ENCODE results near the gene DDR2. TPM values are rescaled to one million over a fixed set of nuclear protein-coding genes. Genes with fewer than 3 reads are reported as not detected.
A peak's percentile ranks its signal among the peaks of the same experiment; 100 is the strongest.

The DDR2 gene
- total RNA-seq, 4 donors from 2014 or later = 40.9 to 88.8 (median 56.6) TPM

DNA sequence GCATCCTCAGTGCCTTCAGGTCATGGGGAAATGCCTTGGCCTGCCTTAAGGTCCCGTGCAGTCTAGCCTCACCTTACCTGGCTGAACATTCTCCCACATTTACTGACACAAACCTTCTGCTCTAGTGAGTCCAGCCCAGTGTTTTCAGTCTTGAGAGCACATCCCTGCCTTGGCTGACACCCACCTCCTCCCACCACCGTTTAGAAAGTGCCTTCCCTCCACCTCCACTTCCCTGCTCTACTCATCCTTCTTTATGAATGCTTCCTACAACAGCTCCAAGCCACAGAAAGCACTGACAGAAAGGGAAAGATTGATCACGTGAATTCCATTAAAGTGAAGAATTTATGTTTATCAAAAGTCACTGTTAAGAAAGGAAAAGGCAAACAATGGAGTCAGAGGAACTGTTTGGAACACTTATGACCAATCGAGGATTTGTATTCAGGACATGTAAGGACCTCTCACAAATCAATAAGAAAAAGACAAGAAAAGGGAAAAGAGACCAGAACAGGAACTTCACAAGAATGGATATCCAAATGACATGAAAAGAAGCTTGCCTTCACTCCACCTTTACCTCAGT is 59.8 kb downstream of the DDR2 start:
- no peak for TF ChIP-seq POLR2A (IDR thresholded peaks at IDR 0.05)
- Histone ChIP-seq H3K27ac (peak overlapping the region in 2 of 3 donors; percentile 38 to 65), H3K9me3 (no peaks in the 10 kb centered on the region), H3K4me3 (replicated peaks in 1 of 3) (no peak overlapping the region), H3K4me1 (peaks cover 5 to 37% of the 10 kb centered on the region in 2 donors), H3K36me3 (no peaks in the 10 kb centered on the region), H3K27me3 (no peaks in the 10 kb centered on the region)
- no peak for DNase-seq
- intact Hi-C loops (cut with DNase I) = no loop called here
- 65 to 77% methylated on average over 4 of the region's 4 CpGs for WGBS, 2 donors

DNA sequence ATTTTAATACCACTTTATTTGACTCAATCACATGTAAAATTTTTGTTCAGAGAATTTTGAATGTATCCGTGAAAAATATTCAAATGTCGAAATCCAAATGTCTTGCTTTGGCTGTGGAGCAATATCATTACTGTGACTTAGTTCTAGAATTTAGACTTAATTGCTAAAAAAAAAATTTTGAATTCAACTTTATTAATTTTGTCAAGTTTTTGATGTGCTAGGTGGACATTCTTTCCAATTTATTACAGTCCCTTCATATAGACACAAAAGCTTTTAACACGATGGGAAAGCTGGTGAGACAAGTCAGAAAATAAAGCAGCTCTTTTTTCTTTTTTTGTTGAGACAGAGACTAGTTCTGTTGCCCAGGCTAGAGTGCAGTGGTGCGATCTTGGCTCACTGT is 62.6 kb downstream of the DDR2 start:
- Histone ChIP-seq H3K36me3 (no peaks in the 10 kb centered on the region), H3K4me3 (replicated peaks in 1 of 3) (no peak overlapping the region), H3K9me3 (no peaks in the 10 kb centered on the region), H3K4me1 (peaks cover 8 to 26% of the 10 kb centered on the region in 2 donors), H3K27ac (no peak overlapping the region), H3K27me3 (no peaks in the 10 kb centered on the region)
- WGBS, 2 donors = 89 to 91% methylated on average over 4 of the region's 4 CpGs
- intact Hi-C loops (cut with DNase I) = no loop called here
- TF ChIP-seq, protein P1, sequence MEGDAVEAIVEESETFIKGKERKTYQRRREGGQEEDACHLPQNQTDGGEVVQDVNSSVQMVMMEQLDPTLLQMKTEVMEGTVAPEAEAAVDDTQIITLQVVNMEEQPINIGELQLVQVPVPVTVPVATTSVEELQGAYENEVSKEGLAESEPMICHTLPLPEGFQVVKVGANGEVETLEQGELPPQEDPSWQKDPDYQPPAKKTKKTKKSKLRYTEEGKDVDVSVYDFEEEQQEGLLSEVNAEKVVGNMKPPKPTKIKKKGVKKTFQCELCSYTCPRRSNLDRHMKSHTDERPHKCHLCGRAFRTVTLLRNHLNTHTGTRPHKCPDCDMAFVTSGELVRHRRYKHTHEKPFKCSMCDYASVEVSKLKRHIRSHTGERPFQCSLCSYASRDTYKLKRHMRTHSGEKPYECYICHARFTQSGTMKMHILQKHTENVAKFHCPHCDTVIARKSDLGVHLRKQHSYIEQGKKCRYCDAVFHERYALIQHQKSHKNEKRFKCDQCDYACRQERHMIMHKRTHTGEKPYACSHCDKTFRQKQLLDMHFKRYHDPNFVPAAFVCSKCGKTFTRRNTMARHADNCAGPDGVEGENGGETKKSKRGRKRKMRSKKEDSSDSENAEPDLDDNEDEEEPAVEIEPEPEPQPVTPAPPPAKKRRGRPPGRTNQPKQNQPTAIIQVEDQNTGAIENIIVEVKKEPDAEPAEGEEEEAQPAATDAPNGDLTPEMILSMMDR (IDR thresholded peaks at IDR 0.05) = no peak
- TF ChIP-seq POLR2A (IDR thresholded peaks at IDR 0.05) = no peak
- DNase-seq = no peak

DNA sequence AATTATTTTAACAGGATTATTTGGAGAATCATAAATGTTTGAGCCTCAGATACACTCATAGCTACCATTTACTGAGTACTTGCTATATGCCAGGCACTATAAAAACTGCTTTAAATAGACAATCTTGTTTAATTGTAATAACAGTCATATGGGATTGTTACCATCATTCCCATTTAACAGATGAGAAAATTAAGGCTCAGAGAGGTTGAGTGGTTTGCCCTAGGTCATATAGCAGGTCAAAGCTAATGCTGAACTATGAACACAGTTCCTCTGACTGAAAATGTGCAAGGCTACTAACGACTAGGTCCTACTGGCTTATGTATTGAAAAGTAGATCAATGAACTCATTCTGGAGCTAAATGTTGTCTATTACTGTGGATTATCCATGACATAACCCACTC is 63.4 kb downstream of the DDR2 start:
- H3K4me1 ChIP-seq = peaks cover 8 to 23% of the 10 kb centered on the region in 2 donors
- no peak for TF ChIP-seq POLR2A (IDR thresholded peaks at IDR 0.05)
- TF ChIP-seq, protein P1 (IDR thresholded peaks at IDR 0.05) = no peak
- H3K36me3 ChIP-seq = no peaks in the 10 kb centered on the region
- DNase-seq = no peak
- intact Hi-C loops (cut with DNase I) = no loop called here
- H3K27me3 ChIP-seq = no peaks in the 10 kb centered on the region
- no peak overlapping the region for H3K4me3 ChIP-seq (replicated peaks in 1 of 3)
- H3K27ac ChIP-seq = peak overlapping the region in 2 of 3 donors; percentile 61 to 70
- no peaks in the 10 kb centered on the region for H3K9me3 ChIP-seq
- 43 to 56% methylated on average over 1 of the region's 1 CpG for WGBS, 2 donors

DNA sequence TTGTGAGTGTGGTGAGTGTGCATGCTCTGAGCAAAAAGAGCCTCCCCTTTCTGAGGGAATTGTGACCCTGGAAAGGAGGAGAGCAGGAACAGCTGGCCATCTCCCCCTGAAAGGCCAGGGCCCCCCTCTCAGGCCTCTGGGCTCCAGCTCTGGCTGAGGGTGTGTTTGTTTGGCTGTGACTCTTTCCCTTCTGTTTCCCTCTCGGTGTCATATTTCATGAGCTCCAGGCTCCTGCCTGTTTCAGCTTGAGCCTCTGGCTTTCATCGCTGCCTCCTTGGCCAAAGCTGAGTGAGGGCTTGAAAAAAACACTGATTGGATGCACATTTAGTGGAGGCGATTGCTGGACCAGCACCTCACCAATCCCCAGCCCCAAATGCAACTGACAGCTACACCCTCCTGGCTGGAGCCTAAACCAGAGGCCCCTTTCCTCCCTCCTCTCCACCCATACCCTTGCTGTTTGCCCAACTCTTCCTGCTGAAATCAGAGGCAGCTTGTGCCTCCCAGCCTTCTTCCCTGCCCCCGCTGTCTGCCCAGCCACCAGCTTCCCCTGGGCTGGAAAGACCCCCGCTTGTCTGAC is 64.1 kb downstream of the DDR2 start:
- 28 to 37% methylated on average over 5 of the region's 5 CpGs for WGBS, 2 donors
- Histone ChIP-seq H3K27me3 (no peaks in the 10 kb centered on the region), H3K4me1 (peaks cover 8 to 23% of the 10 kb centered on the region in 2 donors), H3K9me3 (no peaks in the 10 kb centered on the region), H3K36me3 (no peaks in the 10 kb centered on the region), H3K27ac (peak overlapping the region in 2 of 3 donors; percentile 61 to 70), H3K4me3 (replicated peaks in 1 of 3) (no peak overlapping the region)
- TF ChIP-seq, protein P1 (IDR thresholded peaks at IDR 0.05) = no peak
- TF ChIP-seq POLR2A (IDR thresholded peaks at IDR 0.05) = peak in 1 of 2 donors; percentile 17
- intact Hi-C loops (cut with DNase I) = no loop called here
- peak; percentile 60 to 61 for DNase-seq

DNA sequence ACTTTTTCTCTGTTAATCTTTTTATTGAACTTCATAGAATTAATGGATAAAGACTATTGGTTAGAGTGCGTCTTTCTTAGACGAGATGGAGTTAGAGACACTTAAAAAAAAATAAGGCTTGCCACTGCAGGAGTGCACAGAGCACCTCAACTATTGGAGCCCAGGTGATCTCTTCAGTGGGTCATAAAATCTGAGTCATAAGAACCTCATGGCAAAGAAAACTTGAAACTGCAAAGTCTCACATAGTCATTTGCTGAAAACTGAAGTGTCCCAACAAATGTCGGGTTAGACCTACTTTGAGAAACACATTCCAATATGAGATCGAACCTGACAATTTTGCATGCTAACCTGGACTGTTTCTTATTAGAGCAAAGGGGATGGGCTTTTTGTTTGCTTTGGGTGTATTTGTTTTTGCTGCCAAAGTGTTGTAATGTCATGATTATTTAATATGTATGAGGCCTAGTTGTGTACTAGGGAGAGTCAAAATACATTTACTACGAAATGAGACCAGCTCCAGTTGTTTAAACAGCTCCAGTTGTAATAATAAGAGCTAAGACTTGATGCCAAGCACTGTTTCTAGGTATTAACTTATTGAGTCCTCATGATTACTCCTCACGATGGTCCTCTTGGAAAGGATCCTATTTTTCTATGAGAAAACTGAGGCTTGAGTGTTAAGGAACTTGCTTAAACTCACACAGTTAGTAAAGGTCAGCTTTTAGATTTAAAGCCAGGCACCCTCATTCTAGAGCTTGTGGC is 65.1 kb downstream of the DDR2 start:
- Histone ChIP-seq H3K27me3 (no peaks in the 10 kb centered on the region), H3K4me1 (peaks cover 8 to 23% of the 10 kb centered on the region in 2 donors), H3K4me3 (replicated peaks in 1 of 3) (no peak overlapping the region), H3K9me3 (no peaks in the 10 kb centered on the region), H3K36me3 (no peaks in the 10 kb centered on the region), H3K27ac (no peak overlapping the region)
- intact Hi-C loops (cut with DNase I) = no loop called here
- TF ChIP-seq POLR2A (IDR thresholded peaks at IDR 0.05) = no peak
- TF ChIP-seq, protein P1 (IDR thresholded peaks at IDR 0.05) = no peak
- no peak for DNase-seq
- WGBS, 2 donors = 61% methylated on average over 6 of the region's 6 CpGs
